Measurements from ENCODE around the gene TFCP2. TPM values are rescaled to one million over a fixed set of nuclear protein-coding genes. Genes with fewer than 3 reads are reported as not detected.

Gene TFCP2
- polyA plus RNA-seq, 3 donors: 7.1 to 25.4 (median 14.2) TPM

DNA sequence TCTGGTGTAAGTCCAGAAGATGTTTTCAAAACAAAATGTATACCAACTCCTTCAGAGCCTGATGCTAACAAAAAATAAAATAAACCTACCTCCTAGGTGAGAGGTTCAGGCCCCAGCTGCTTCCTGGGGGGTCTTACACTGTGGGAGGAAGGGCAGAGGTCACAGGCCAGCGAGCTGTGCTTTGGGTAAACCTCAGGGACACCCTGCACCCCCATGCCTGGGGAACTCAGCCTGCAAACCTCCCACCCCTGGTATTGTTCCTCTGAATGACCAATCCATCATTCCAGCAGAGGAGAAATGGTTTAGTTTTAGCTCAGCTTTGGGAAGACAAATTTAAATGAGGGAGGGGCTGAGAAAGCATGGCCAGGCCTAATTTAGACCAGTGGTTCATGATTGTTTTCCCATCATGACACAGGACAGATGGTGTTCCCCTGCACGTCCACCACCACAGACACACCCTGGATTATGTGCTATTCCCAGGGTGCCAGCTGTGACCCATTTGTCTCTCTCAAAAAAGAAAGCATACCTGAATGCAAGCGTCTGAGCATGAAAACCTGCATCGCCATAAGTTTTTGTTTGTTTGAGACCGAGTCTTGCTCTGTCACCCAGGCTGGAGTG, 14.5 kb upstream of the TFCP2 start:
- intact Hi-C loops (cut with micrococcal nuclease): no loop called here
- no peak for DNase-seq
- no peaks in the 10 kb centered on the region for H3K4me1 ChIP-seq (ENCODE audit: control insufficient read depth in 1 of 2, insufficient read depth in 2 of 2, low read length in 2 of 2)
- no peaks in the 10 kb centered on the region for H3K79me2 ChIP-seq (ENCODE audit: insufficient read depth, low read length)
- Mint-ChIP-seq H3K4me3 (no peak overlapping the region), H3K4me1 (no peaks in the 10 kb centered on the region), H3K27ac (no peak overlapping the region), H3K9me3 (peaks cover 0 to 2% (median 0%) of the 10 kb centered on the region in 7 donors), H3K27me3 (ENCODE audit: low read depth in 3 of 3) (peaks cover 0 to 4% (median 1%) of the 10 kb centered on the region in 3 donors), H3K36me3 (peaks cover 1 to 4% of the 10 kb centered on the region in 2 donors)
- no peaks in the 10 kb centered on the region for H3K9me3 ChIP-seq (replicated peaks in 1 of 2; ENCODE audit: control insufficient read depth in 1 of 2, insufficient read depth in 1 of 2, low read length in 2 of 2)
- TF ChIP-seq, protein P1, sequence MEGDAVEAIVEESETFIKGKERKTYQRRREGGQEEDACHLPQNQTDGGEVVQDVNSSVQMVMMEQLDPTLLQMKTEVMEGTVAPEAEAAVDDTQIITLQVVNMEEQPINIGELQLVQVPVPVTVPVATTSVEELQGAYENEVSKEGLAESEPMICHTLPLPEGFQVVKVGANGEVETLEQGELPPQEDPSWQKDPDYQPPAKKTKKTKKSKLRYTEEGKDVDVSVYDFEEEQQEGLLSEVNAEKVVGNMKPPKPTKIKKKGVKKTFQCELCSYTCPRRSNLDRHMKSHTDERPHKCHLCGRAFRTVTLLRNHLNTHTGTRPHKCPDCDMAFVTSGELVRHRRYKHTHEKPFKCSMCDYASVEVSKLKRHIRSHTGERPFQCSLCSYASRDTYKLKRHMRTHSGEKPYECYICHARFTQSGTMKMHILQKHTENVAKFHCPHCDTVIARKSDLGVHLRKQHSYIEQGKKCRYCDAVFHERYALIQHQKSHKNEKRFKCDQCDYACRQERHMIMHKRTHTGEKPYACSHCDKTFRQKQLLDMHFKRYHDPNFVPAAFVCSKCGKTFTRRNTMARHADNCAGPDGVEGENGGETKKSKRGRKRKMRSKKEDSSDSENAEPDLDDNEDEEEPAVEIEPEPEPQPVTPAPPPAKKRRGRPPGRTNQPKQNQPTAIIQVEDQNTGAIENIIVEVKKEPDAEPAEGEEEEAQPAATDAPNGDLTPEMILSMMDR (IDR thresholded peaks at IDR 0.05): no peak
- H3K27me3 ChIP-seq (ENCODE audit: control insufficient read depth in 2 of 2, insufficient read depth in 2 of 2, low read length in 2 of 2): no peaks in the 10 kb centered on the region
- H3K9ac ChIP-seq (ENCODE audit: insufficient read depth, low read length, poor library complexity, severe bottlenecking): no peak overlapping the region
- H2AFZ ChIP-seq (ENCODE audit: insufficient read depth, low read depth, low read length, poor library complexity, severe bottlenecking): no peak overlapping the region
- no peak overlapping the region for H3K27ac ChIP-seq (ENCODE audit: low read depth in 1 of 2, low read length in 2 of 2)
- WGBS (ENCODE audit: insufficient coverage): 83% methylated on average over 1 of the region's 5 CpGs
- no peaks in the 10 kb centered on the region for H4K20me1 ChIP-seq (ENCODE audit: insufficient read depth, low read length)
- H3K36me3 ChIP-seq (replicated peaks in 1 of 2; ENCODE audit: control insufficient read depth in 1 of 2, insufficient read depth in 2 of 2, low read length in 2 of 2): no peaks in the 10 kb centered on the region
- H3K4me2 ChIP-seq (replicated peaks; ENCODE audit: extremely low read depth, low read length, poor library complexity, severe bottlenecking): no peak overlapping the region
- H3K4me3 ChIP-seq (replicated peaks in 1 of 3; ENCODE audit: low read depth in 2 of 3, low read length in 3 of 3): no peak overlapping the region

- intact Hi-C loops (cut with micrococcal nuclease): no loop called here
- peak overlapping the region in 1 of 7 donors; percentile 61 for H3K27ac Mint-ChIP-seq
- 75% methylated on average over 1 of the region's 3 CpGs for WGBS (ENCODE audit: insufficient coverage)
Observed at GRCh38 chr12:51186465-51187085, 13.6 kb upstream of the TFCP2 start.

More at GRCh38 chr12:51186465-51187085, 13.6 kb upstream of the TFCP2 start:
- Histone ChIP-seq H3K79me2 (ENCODE audit: insufficient read depth, low read length) (no peaks in the 10 kb centered on the region), H3K9ac (ENCODE audit: insufficient read depth, low read length, poor library complexity, severe bottlenecking) (no peak overlapping the region), H3K4me3 (replicated peaks in 1 of 3; ENCODE audit: low read depth in 2 of 3, low read length in 3 of 3) (no peak overlapping the region), H3K27ac (ENCODE audit: low read depth in 1 of 2, low read length in 2 of 2) (no peak overlapping the region), H2AFZ (ENCODE audit: insufficient read depth, low read depth, low read length, poor library complexity, severe bottlenecking) (no peak overlapping the region), H4K20me1 (ENCODE audit: insufficient read depth, low read length) (no peaks in the 10 kb centered on the region), H3K36me3 (replicated peaks in 1 of 2; ENCODE audit: control insufficient read depth in 1 of 2, insufficient read depth in 2 of 2, low read length in 2 of 2) (no peaks in the 10 kb centered on the region), H3K4me2 (replicated peaks; ENCODE audit: extremely low read depth, low read length, poor library complexity, severe bottlenecking) (no peak overlapping the region), H3K9me3 (replicated peaks in 1 of 2; ENCODE audit: control insufficient read depth in 1 of 2, insufficient read depth in 1 of 2, low read length in 2 of 2) (no peaks in the 10 kb centered on the region), H3K27me3 (ENCODE audit: control insufficient read depth in 2 of 2, insufficient read depth in 2 of 2, low read length in 2 of 2) (no peaks in the 10 kb centered on the region), H3K4me1 (ENCODE audit: control insufficient read depth in 1 of 2, insufficient read depth in 2 of 2, low read length in 2 of 2) (no peaks in the 10 kb centered on the region)
- Mint-ChIP-seq H3K4me1 (no peaks in the 10 kb centered on the region), H3K9me3 (peaks cover 0 to 2% (median 0%) of the 10 kb centered on the region in 7 donors), H3K4me3 (no peak overlapping the region), H3K36me3 (peaks cover under 1 to 4% of the 10 kb centered on the region in 2 donors), H3K27me3 (ENCODE audit: low read depth in 3 of 3) (peaks cover 0 to 4% (median 1%) of the 10 kb centered on the region in 3 donors)
- TF ChIP-seq, protein P1 (IDR thresholded peaks at IDR 0.05): no peak
- no peak for DNase-seq
